Sigmoid colon (tissue), 7 donors: ENCODE results near the gene SIGLECL1. TPM values are rescaled to one million over a fixed set of nuclear protein-coding genes. Genes with fewer than 3 reads are reported as not detected.
"Not testable (repeated sequence)": the region's sequence is repeated elsewhere in the genome, so short reads cannot be mapped to it uniquely, and the experiment has no call there.

Experiments
- DNase-seq: peaks from one replicate; pipeline ENCODE4 v3.0.0-alpha.2; 2019
- H3K27ac ChIP-seq, 4 donors: fragments of 200-600 bp; sonication (generic); one replicate each; pipeline ENCODE4 v1.5.1; 2016 to 2019; ENCODE audit warnings: mild to moderate bottlenecking in 1 of 4
- H3K27me3 ChIP-seq, 3 donors: fragments of 200-600 bp; sonication (generic); one replicate each; pipeline ENCODE4 v1.5.1; 2019; ENCODE audit warnings: mild to moderate bottlenecking in 1 of 3
- H3K36me3 ChIP-seq, 4 donors: fragments of 200-600 bp; sonication (generic); one replicate each; pipeline ENCODE4 v1.5.1; 2016 to 2019
- H3K4me1 ChIP-seq, 4 donors: fragments of 200-600 bp; sonication (generic); one replicate each; pipeline ENCODE4 v1.5.1; 2017 to 2019
- H3K4me3 ChIP-seq, 4 donors: fragments of 200-600 bp; sonication (generic); one replicate each; pipeline ENCODE4 v1.5.1; 2017 to 2019; ENCODE audit warnings: mild to moderate bottlenecking in 2 of 4, moderate library complexity in 1 of 4
- H3K9me3 ChIP-seq, 4 donors: fragments of 200-600 bp in 3 of 4; sonication (generic) in 3 of 4; one replicate each; pipeline versions ENCODE4 v1.5.1 to v1.6.1; 2013 to 2019
- CTCF ChIP-seq, 4 experiments: fragments of 450-650 bp in 3 of 4; fragments of 200-600 bp in 1 of 4; IDR thresholded peaks; one replicate each; pipeline ENCODE4 v1.5.1; 2016 to 2019; ENCODE audit warnings: antibody characterized with exemption in 4 of 4, mild to moderate bottlenecking in 3 of 4, moderate library complexity in 2 of 4
- EP300 ChIP-seq, 4 donors: sonication (generic); formaldehyde crosslinking; IDR thresholded peaks; one replicate each; pipeline ENCODE4 v1.6.1; 2017; ENCODE audit warnings: antibody characterized with exemption in 4 of 4
- POLR2A ChIP-seq, 2 donors: fragments of 450-650 bp; IDR thresholded peaks; one replicate each; pipeline ENCODE4 v1.6.1; 2016; ENCODE audit warnings: antibody characterized with exemption in 2 of 2, mild to moderate bottlenecking in 2 of 2, moderate library complexity in 2 of 2
- POLR2AphosphoS5 ChIP-seq, 4 donors: sonication (generic); formaldehyde crosslinking; IDR thresholded peaks; one replicate each; pipeline ENCODE4 v1.6.1; 2017; ENCODE audit warnings: antibody characterized with exemption in 4 of 4
- WGBS, 2 donors: extraction: QIAGEN DNeasy Blood & Tissue Kit; methylation state at CpG; one replicate each; pipeline ENCODE4 v1.1.7; 2013; 5-methylcytosine and 5-hydroxymethylcytosine counted together
- intact Hi-C: fragments of 100-400 bp; cut with DNase I; formaldehyde crosslinking; loops from one replicate; pipeline ENCODE4 v1.15.1; 2023
- polyA plus RNA-seq, 3 donors: library from polyadenylated mRNA; stranded (reverse); fragments of 200-250 nt; gene quantifications; one replicate each; pipeline ENCODE4 v1.2.3, GENCODE V29; 2013
- total RNA-seq, 4 donors: library from RNA; depleted of rRNA; stranded (reverse); fragments of >200 nt; gene quantifications; one replicate each; pipeline ENCODE4 v1.1.0, GENCODE V29; 2016
- donor health status: healthy with polysubstance abuse.
- donor health status: Bipolar disorder and iron deficiency.
- donor health status: healthy.

Gene SIGLECL1
- total and polyA plus RNA-seq, 7 donors: not detected

GRCh38 chr19:51210191-51210784 is 40.6 kb upstream of the SIGLECL1 start:
- Histone ChIP-seq H3K36me3 (no peaks in the 10 kb centered on the region), H3K27me3 (no peaks in the 10 kb centered on the region), H3K9me3 (no peaks in the 10 kb centered on the region), H3K4me3 (no peak overlapping the region), H3K27ac (no peak overlapping the region), H3K4me1 (no peaks in the 10 kb centered on the region)
- DNase-seq: no peak
- intact Hi-C loops: no loop called here
- 75 to 88% methylated on average over 6 of the region's 6 CpGs for WGBS, 2 donors
- TF ChIP-seq EP300 (IDR thresholded peaks at IDR 0.05) (no peak), POLR2AphosphoS5 (IDR thresholded peaks at IDR 0.05) (no peak)

DNA sequence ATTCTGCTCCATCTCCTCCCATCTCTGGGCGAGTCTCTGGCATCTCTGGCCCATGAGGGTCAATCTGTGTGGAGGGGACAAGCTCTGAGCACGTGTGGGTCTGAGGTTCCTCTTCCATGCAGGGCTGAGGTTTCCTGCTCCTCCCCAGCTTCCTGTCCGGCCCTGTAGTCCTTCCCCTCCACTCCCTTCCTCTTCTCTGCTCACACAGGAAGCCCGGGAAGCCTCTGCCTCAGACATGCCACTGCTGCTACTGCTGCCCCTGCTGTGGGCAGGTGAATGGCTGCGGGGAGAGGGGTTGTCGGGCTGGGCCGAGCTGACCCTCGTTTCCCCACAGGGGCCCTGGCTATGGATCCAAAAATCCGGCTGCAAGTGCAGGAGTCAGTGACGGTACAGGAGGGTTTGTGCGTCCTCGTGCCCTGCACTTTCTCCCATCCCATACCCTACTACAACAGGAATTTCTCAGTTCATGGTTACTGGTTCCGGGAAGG is 40.0 kb upstream of the SIGLECL1 start:
- DNase-seq, H3K4me3 ChIP-seq, H3K4me1 ChIP-seq, H3K27ac ChIP-seq, intact Hi-C loops, H3K36me3 ChIP-seq, H3K9me3 ChIP-seq, H3K27me3 ChIP-seq: not testable (repeated sequence)
- WGBS, 2 donors: 47 to 59% methylated on average over 13 of the region's 13 CpGs

GRCh38 chr19:51211833-51212232 is 39.0 kb upstream of the SIGLECL1 start:
- no peak overlapping the region for H3K27ac ChIP-seq
- no peak for DNase-seq
- H3K27me3 ChIP-seq: no peaks in the 10 kb centered on the region

DNA sequence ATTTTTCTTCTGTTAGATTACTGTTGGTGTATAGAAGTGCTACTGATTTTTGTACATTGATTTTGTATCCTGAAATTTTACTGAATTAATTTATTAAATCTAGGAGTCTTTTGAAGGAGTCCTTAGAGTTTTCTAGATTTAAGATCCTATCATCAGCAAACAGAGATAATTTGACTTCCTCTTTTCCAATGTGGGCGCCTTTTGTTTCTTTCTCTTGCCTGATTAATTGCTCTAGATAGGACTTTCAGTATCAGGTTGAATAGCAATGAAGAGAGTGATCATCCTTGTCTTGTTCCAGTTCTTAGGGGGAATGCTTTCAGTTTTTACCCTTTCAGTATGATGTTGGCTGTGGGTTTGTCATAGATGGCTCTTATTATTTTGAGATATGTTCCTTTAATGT is 31.6 kb upstream of the SIGLECL1 start:
- TF ChIP-seq POLR2A (IDR thresholded peaks at IDR 0.05) (no peak), POLR2AphosphoS5 (IDR thresholded peaks at IDR 0.05) (no peak), EP300 (IDR thresholded peaks at IDR 0.05) (no peak), CTCF (IDR thresholded peaks at IDR 0.05) (no peak)
- H3K36me3 ChIP-seq: no peaks in the 10 kb centered on the region
- 53 to 82% methylated on average over 1 of the region's 1 CpG for WGBS, 2 donors
- H3K27ac ChIP-seq: no peak overlapping the region
- H3K4me1 ChIP-seq: no peaks in the 10 kb centered on the region
- no peaks in the 10 kb centered on the region for H3K9me3 ChIP-seq
- H3K4me3 ChIP-seq: no peak overlapping the region
- intact Hi-C loops: no loop called here
- no peaks in the 10 kb centered on the region for H3K27me3 ChIP-seq
- no peak for DNase-seq

More at GRCh38 chr19:51211833-51212232, 39.0 kb upstream of the SIGLECL1 start:
- WGBS, 2 donors: 79 to 86% methylated on average over 9 of the region's 9 CpGs
- Histone ChIP-seq H3K9me3 (no peaks in the 10 kb centered on the region), H3K4me1 (no peaks in the 10 kb centered on the region), H3K36me3 (no peaks in the 10 kb centered on the region), H3K4me3 (no peak overlapping the region)
- intact Hi-C loops: no loop called here
- TF ChIP-seq POLR2A (IDR thresholded peaks at IDR 0.05) (no peak), EP300 (IDR thresholded peaks at IDR 0.05) (no peak), POLR2AphosphoS5 (IDR thresholded peaks at IDR 0.05) (no peak), CTCF (IDR thresholded peaks at IDR 0.05) (no peak)

- Histone ChIP-seq H3K36me3 (no peaks in the 10 kb centered on the region), H3K9me3 (no peaks in the 10 kb centered on the region), H3K4me1 (no peaks in the 10 kb centered on the region), H3K27ac (no peak overlapping the region), H3K4me3 (no peak overlapping the region), H3K27me3 (no peaks in the 10 kb centered on the region)
- no peak for TF ChIP-seq CTCF (IDR thresholded peaks at IDR 0.05)
- TF ChIP-seq POLR2A (IDR thresholded peaks at IDR 0.05): no peak
- no peak for TF ChIP-seq POLR2AphosphoS5 (IDR thresholded peaks at IDR 0.05)
- no peak for TF ChIP-seq EP300 (IDR thresholded peaks at IDR 0.05)
- intact Hi-C loops: no loop called here
- no peak for DNase-seq
- WGBS, 2 donors: 76 to 77% methylated on average over 1 of the region's 1 CpG
Observed at GRCh38 chr19:51219971-51220370, 30.9 kb upstream of the SIGLECL1 start.

GRCh38 chr19:51220996-51221395 is 29.9 kb upstream of the SIGLECL1 start:
- intact Hi-C loops: no loop called here
- TF ChIP-seq POLR2A (IDR thresholded peaks at IDR 0.05) (no peak), CTCF (IDR thresholded peaks at IDR 0.05) (no peak), EP300 (IDR thresholded peaks at IDR 0.05) (no peak), POLR2AphosphoS5 (IDR thresholded peaks at IDR 0.05) (no peak)
- Histone ChIP-seq H3K9me3 (no peaks in the 10 kb centered on the region), H3K27me3 (no peaks in the 10 kb centered on the region), H3K36me3 (no peaks in the 10 kb centered on the region), H3K27ac (no peak overlapping the region), H3K4me1 (no peaks in the 10 kb centered on the region), H3K4me3 (no peak overlapping the region)
- DNase-seq: no peak
